Bone marrow (tissue), 2 donors: ENCODE data around the gene JUP.
"Not testable (repeated sequence)": the region's sequence is repeated elsewhere in the genome, so short reads cannot be mapped to it uniquely, and the experiment has no call there.

Source experiments
- DNase-seq, 2 donors: peaks; one replicate each; lab custom pipeline; 2025; lab: John Stamatoyannopoulos, UW

JUP gene

GRCh38 chr17:41786227-41787020, at the start of gene JUP:
JUP (minus strand) TSS chr17:41786711; CDS start chr17:41771854, 14,857 bp downstream.
- peak; percentile 68 to 95 for DNase-seq

GRCh38 chr17:41835800-41836549, 49.5 kb upstream of the JUP start, which contains the start of gene NT5C3B:
NT5C3B (minus strand) TSS chr17:41836232; CDS start chr17:41836193, 39 bp downstream.
- peak in 1 of 2 donors; percentile 19 for DNase-seq

GRCh38 chr17:41835214-41835799, 48.8 kb upstream of the JUP start:
- DNase-seq, result no peak

GRCh38 chr17:41829961-41830360, 43.5 kb upstream of the JUP start:
- not testable (repeated sequence) for DNase-seq

GRCh38 chr17:41825175-41825845, 38.8 kb upstream of the JUP start:
- DNase-seq, result no peak

- DNase-seq, result no peak
Observed at GRCh38 chr17:41824086-41824485, 37.6 kb upstream of the JUP start.

- no peak for DNase-seq
Observed at GRCh38 chr17:41823580-41823979, 37.1 kb upstream of the JUP start.

GRCh38 chr17:41823141-41823524, 36.6 kb upstream of the JUP start:
- no peak for DNase-seq

GRCh38 chr17:41822216-41823140, 36.0 kb upstream of the JUP start:
- no peak for DNase-seq

GRCh38 chr17:41821776-41822175, 35.3 kb upstream of the JUP start:
- no peak for DNase-seq

GRCh38 chr17:41818024-41818423, 31.5 kb upstream of the JUP start:
- DNase-seq, result no peak

GRCh38 chr17:41816637-41817320, 30.3 kb upstream of the JUP start:
- DNase-seq, result no peak

GRCh38 chr17:41814195-41814594, 27.7 kb upstream of the JUP start:
- DNase-seq, result no peak

GRCh38 chr17:41813699-41814124, 27.2 kb upstream of the JUP start:
- no peak for DNase-seq

GRCh38 chr17:41813152-41813680, 26.7 kb upstream of the JUP start:
- no peak for DNase-seq

- no peak for DNase-seq
Observed at GRCh38 chr17:41812381-41813151, 26.1 kb upstream of the JUP start, which contains the start of gene FKBP10. FKBP10 (plus strand) TSS chr17:41813004; CDS start chr17:41813035, 31 bp downstream.

- DNase-seq, result peak; percentile 39 to 77
Observed at GRCh38 chr17:41811549-41812380, 25.3 kb upstream of the JUP start, which contains the start of gene P3H4. P3H4 (minus strand) TSS chr17:41811949; CDS start chr17:41811915, 34 bp downstream.
